ENCODE measurements around the gene KAT6B. TPM values are rescaled to one million over a fixed set of nuclear protein-coding genes. Genes with fewer than 3 reads are reported as not detected.

Gene KAT6B
- total RNA-seq, 2 donors from 2014 or later = 25.3 to 39.1 TPM

DNA sequence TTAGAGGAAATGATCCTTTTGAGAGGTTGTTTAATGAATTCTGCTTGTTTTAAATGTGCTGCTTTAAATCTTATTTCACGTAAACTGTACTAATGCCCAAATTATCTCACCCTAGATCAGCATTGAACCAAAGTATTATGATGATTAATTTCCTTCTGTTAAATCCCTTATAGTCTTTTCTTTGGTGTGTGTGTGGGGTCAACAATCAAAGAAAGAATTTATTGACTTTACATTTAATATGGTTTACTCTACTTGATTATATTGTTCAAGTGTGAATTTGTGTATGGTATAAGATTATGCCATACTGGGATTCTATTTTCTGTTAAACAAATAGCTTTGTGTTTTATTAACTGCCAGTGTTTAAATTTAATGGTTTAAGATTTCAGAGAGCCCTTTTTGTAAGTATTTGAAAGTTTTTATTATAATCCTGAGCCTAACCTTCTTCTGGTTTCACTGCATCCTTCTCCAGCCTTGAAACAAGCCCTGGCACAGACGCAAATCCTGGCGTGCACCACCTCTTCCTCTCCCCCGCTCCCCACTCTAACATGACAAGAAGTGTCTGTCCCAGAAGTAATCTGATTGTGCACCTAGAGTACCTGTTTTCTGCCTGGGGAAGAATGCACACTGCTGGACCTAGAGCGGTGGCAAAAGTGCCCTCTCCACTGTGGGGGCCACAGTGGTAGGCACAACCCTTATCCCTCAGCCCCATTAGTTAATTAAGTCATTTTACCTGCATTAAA lies 70.6 kb downstream of the KAT6B start:
- H3K4me1 ChIP-seq (ENCODE audit: control insufficient read depth, insufficient read depth, low read length) = peaks cover 5% of the 10 kb centered on the region
- peaks cover 20% of the 10 kb centered on the region for H3K4me1 Mint-ChIP-seq
- no peaks in the 10 kb centered on the region for H3K36me3 ChIP-seq (ENCODE audit: control insufficient read depth, insufficient read depth, low read length)
- H3K9me3 ChIP-seq (ENCODE audit: control insufficient read depth, low read length) = no peaks in the 10 kb centered on the region
- no peaks in the 10 kb centered on the region for H3K36me3 Mint-ChIP-seq (ENCODE audit: low read depth)
- no peak overlapping the region for H3K9ac ChIP-seq (ENCODE audit: extremely low read depth, low read length, poor library complexity, severe bottlenecking)
- H3K4me3 ChIP-seq (ENCODE audit: low read length) = no peak overlapping the region
- no peak overlapping the region for H3K27ac ChIP-seq (ENCODE audit: low read depth, low read length)
- H3K9me3 Mint-ChIP-seq = no peaks in the 10 kb centered on the region
- H3K4me3 Mint-ChIP-seq = no peak overlapping the region
- no peaks in the 10 kb centered on the region for H3K27me3 Mint-ChIP-seq (ENCODE audit: insufficient read depth)
- no peak for TF ChIP-seq CTCF (conservative IDR thresholded peaks at IDR 0.05)
- 76 to 97% methylated on average over 2 to 4 of the region's 5 CpGs for WGBS, 2 experiments (ENCODE audit: insufficient coverage in 1 of 2, insufficient read length in 1 of 2)
- H3K27ac Mint-ChIP-seq = no peak overlapping the region
- DNase-seq = no peak
- H3K27me3 ChIP-seq (ENCODE audit: control insufficient read depth, insufficient read depth, low read length, poor library complexity, severe bottlenecking) = no peaks in the 10 kb centered on the region

DNA sequence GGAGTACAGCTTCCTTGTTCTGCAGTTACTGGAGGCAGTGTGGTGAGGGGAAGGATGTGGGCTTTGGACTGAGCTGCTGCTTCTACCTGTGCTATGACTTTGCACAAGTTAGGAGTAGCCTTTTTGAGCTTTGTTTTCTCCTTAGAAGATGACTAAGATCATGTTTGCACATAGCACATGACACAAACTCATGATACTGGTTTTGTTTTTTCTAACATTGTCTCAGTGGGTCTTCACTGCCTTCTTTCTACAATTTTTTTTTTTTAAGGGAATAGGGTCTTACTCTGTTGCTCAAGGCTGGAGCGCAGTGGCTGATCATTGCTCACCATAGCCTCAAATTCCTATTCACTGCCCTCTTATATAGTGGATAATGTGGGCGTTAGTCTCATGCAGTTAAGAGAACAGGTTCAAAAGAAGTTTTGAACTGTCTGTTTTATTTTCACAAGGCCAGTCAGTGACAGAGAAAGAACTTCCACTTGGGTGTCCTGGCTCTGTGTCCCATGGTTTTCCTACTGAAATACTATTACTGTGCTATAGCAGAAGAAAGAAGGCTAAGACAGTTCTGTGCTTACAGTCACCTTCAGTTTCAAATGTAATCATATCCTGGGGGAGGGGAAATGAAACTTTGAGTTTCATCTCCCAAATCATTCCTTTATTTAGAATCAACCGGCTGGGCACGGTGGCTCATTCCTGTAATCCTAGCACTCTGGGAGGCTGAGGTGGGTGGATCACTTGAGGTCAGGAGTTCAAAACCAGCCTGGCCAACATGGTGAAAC lies 72.0 kb downstream of the KAT6B start:
- Histone ChIP-seq H3K36me3 (ENCODE audit: control insufficient read depth, insufficient read depth, low read length) (no peaks in the 10 kb centered on the region), H3K4me1 (ENCODE audit: control insufficient read depth, insufficient read depth, low read length) (peaks cover 5% of the 10 kb centered on the region), H3K27ac (ENCODE audit: low read depth, low read length) (no peak overlapping the region), H3K4me3 (ENCODE audit: low read length) (no peak overlapping the region), H3K27me3 (ENCODE audit: control insufficient read depth, insufficient read depth, low read length, poor library complexity, severe bottlenecking) (no peaks in the 10 kb centered on the region), H3K9ac (ENCODE audit: extremely low read depth, low read length, poor library complexity, severe bottlenecking) (no peak overlapping the region), H3K9me3 (ENCODE audit: control insufficient read depth, low read length) (no peaks in the 10 kb centered on the region)
- H3K27me3 Mint-ChIP-seq (ENCODE audit: insufficient read depth) = no peaks in the 10 kb centered on the region
- no peak for DNase-seq
- H3K27ac Mint-ChIP-seq = peak overlapping the region; percentile 37
- no peak overlapping the region for H3K4me3 Mint-ChIP-seq
- H3K9me3 Mint-ChIP-seq = no peaks in the 10 kb centered on the region
- no peak for TF ChIP-seq CTCF (conservative IDR thresholded peaks at IDR 0.05)
- peaks cover 23% of the 10 kb centered on the region for H3K4me1 Mint-ChIP-seq
- no peaks in the 10 kb centered on the region for H3K36me3 Mint-ChIP-seq (ENCODE audit: low read depth)
- 100% methylated on average over 1 to 4 of the region's 4 CpGs for WGBS, 2 experiments (ENCODE audit: insufficient coverage in 1 of 2, insufficient read length in 1 of 2)

- no peaks in the 10 kb centered on the region for H3K9me3 ChIP-seq (ENCODE audit: control insufficient read depth, low read length)
- 93 to 100% methylated on average over 1 to 5 of the region's 5 CpGs for WGBS, 2 experiments (ENCODE audit: insufficient coverage in 1 of 2, insufficient read length in 1 of 2)
- Mint-ChIP-seq H3K4me1 (peaks cover 23% of the 10 kb centered on the region), H3K27ac (peak overlapping the region; percentile 65), H3K4me3 (no peak overlapping the region), H3K36me3 (ENCODE audit: low read depth) (no peaks in the 10 kb centered on the region), H3K27me3 (ENCODE audit: insufficient read depth) (no peaks in the 10 kb centered on the region), H3K9me3 (no peaks in the 10 kb centered on the region)
- no peak overlapping the region for H3K27ac ChIP-seq (ENCODE audit: low read depth, low read length)
- H3K27me3 ChIP-seq (ENCODE audit: control insufficient read depth, insufficient read depth, low read length, poor library complexity, severe bottlenecking) = no peaks in the 10 kb centered on the region
- H3K4me3 ChIP-seq (ENCODE audit: low read length) = no peak overlapping the region
- TF ChIP-seq CTCF (conservative IDR thresholded peaks at IDR 0.05) = no peak
- no peak for DNase-seq
- no peaks in the 10 kb centered on the region for H3K36me3 ChIP-seq (ENCODE audit: control insufficient read depth, insufficient read depth, low read length)
- H3K4me1 ChIP-seq (ENCODE audit: control insufficient read depth, insufficient read depth, low read length) = peaks cover 5% of the 10 kb centered on the region
- no peak overlapping the region for H3K9ac ChIP-seq (ENCODE audit: extremely low read depth, low read length, poor library complexity, severe bottlenecking)
Observed at GRCh38 chr10:74900297-74900696, 73.9 kb downstream of the KAT6B start.

Measured in endodermal cell (in vitro differentiated cells).